Measurements from ENCODE around the gene TOR3A. TPM values are rescaled to one million over a fixed set of nuclear protein-coding genes. Genes with fewer than 3 reads are reported as not detected.

Gene TOR3A
- total RNA-seq, 3 donors from 2014 or later: 22.8 to 28.1 (median 25.3) TPM

- no peaks in the 10 kb centered on the region for H3K36me3 ChIP-seq (ENCODE audit: low read depth)
- intact Hi-C loops (cut with DNase I, micrococcal nuclease): no loop called here
- no peak for DNase-seq
- no peaks in the 10 kb centered on the region for H3K4me1 ChIP-seq (ENCODE audit: low read depth)
- TF ChIP-seq CTCF (IDR thresholded peaks at IDR 0.05): no peak
- ATAC-seq: no peak
- H3K4me3 ChIP-seq: no peak overlapping the region
- no peaks in the 10 kb centered on the region for H3K9me3 ChIP-seq
Measured at GRCh38 chr1:179042087-179042486, 39.8 kb upstream of the TOR3A start.

- H3K9me3 ChIP-seq: no peaks in the 10 kb centered on the region
- H3K4me1 ChIP-seq (ENCODE audit: low read depth): no peaks in the 10 kb centered on the region
- ATAC-seq (no peak), DNase-seq (no peak)
- intact Hi-C loops (cut with DNase I, micrococcal nuclease): no loop called here
- no peaks in the 10 kb centered on the region for H3K36me3 ChIP-seq (ENCODE audit: low read depth)
- TF ChIP-seq CTCF (IDR thresholded peaks at IDR 0.05): no peak
- no peak overlapping the region for H3K4me3 ChIP-seq
Measured at GRCh38 chr1:179042700-179043099, 39.2 kb upstream of the TOR3A start.

- DNase-seq: no peak
- Histone ChIP-seq H3K36me3 (ENCODE audit: low read depth) (no peaks in the 10 kb centered on the region), H3K4me1 (ENCODE audit: low read depth) (no peaks in the 10 kb centered on the region), H3K9me3 (no peaks in the 10 kb centered on the region), H3K4me3 (no peak overlapping the region)
- no peak for ATAC-seq
- intact Hi-C loops (cut with DNase I, micrococcal nuclease): no loop called here
- TF ChIP-seq CTCF (IDR thresholded peaks at IDR 0.05): no peak
Measured at GRCh38 chr1:179043266-179043665, 38.6 kb upstream of the TOR3A start.

GRCh38 chr1:179043907-179044306, 38.0 kb upstream of the TOR3A start:
- Histone ChIP-seq H3K4me1 (ENCODE audit: low read depth) (no peaks in the 10 kb centered on the region), H3K4me3 (no peak overlapping the region), H3K9me3 (no peaks in the 10 kb centered on the region), H3K36me3 (ENCODE audit: low read depth) (no peaks in the 10 kb centered on the region)
- DNase-seq (no peak), ATAC-seq (no peak)
- intact Hi-C loops (cut with DNase I, micrococcal nuclease): no loop called here
- no peak for TF ChIP-seq CTCF (IDR thresholded peaks at IDR 0.05)

- no peak overlapping the region for H3K4me3 ChIP-seq
- peak; percentile 24 for ATAC-seq
- intact Hi-C loops (cut with DNase I, micrococcal nuclease): no loop called here
- H3K36me3 ChIP-seq (ENCODE audit: low read depth): no peaks in the 10 kb centered on the region
- no peak for DNase-seq
- no peaks in the 10 kb centered on the region for H3K9me3 ChIP-seq
- no peak for TF ChIP-seq CTCF (IDR thresholded peaks at IDR 0.05)
- H3K4me1 ChIP-seq (ENCODE audit: low read depth): no peaks in the 10 kb centered on the region
Measured at GRCh38 chr1:179046808-179047635, 34.8 kb upstream of the TOR3A start.
